ENCODE data around the gene ME1. TPM values are rescaled to one million over a fixed set of nuclear protein-coding genes. Genes with fewer than 3 reads are reported as not detected.

ME1 gene
- total and polyA plus RNA-seq, 7 donors = 4.2 to 18.5 (median 11.3) TPM

GRCh38 chr6:83474309-83474708, 43.5 kb upstream of the ME1 start:
- Histone ChIP-seq H3K4me3 (no peak overlapping the region), H3K9me3 (no peaks in the 10 kb centered on the region), H3K36me3 (no peaks in the 10 kb centered on the region), H3K4me1 (no peaks in the 10 kb centered on the region), H3K27me3 (no peaks in the 10 kb centered on the region), H3K27ac (no peak overlapping the region)
- TF ChIP-seq POLR2AphosphoS5 (IDR thresholded peaks at IDR 0.05) = no peak
- 14 to 55% methylated on average over 4 of the region's 4 CpGs for WGBS, 2 donors
- no peak for DNase-seq
- intact Hi-C loops (cut with DNase I) = no loop called here

GRCh38 chr6:83472767-83473166, 41.9 kb upstream of the ME1 start:
- no peaks in the 10 kb centered on the region for H3K4me1 ChIP-seq
- DNase-seq = no peak
- no peaks in the 10 kb centered on the region for H3K9me3 ChIP-seq
- H3K4me3 ChIP-seq = no peak overlapping the region
- 88 to 91% methylated on average over 2 of the region's 2 CpGs for WGBS, 2 donors
- no peaks in the 10 kb centered on the region for H3K36me3 ChIP-seq
- TF ChIP-seq POLR2A (IDR thresholded peaks at IDR 0.05) (no peak), CTCF (IDR thresholded peaks at IDR 0.05) (no peak)
- H3K27ac ChIP-seq = no peak overlapping the region
- H3K27me3 ChIP-seq = no peaks in the 10 kb centered on the region
- intact Hi-C loops (cut with DNase I) = no loop called here

- no peaks in the 10 kb centered on the region for H3K9me3 ChIP-seq
- no peak for DNase-seq
- no peaks in the 10 kb centered on the region for H3K4me1 ChIP-seq
- no peak overlapping the region for H3K27ac ChIP-seq
- no peak overlapping the region for H3K4me3 ChIP-seq
- no peaks in the 10 kb centered on the region for H3K36me3 ChIP-seq
- WGBS, 2 donors = 93 to 95% methylated on average over 3 of the region's 3 CpGs
- TF ChIP-seq CTCF (IDR thresholded peaks at IDR 0.05) (no peak), POLR2AphosphoS5 (IDR thresholded peaks at IDR 0.05) (no peak), EP300 (IDR thresholded peaks at IDR 0.05) (no peak), POLR2A (IDR thresholded peaks at IDR 0.05) (no peak)
- intact Hi-C loops (cut with DNase I) = no loop called here
- no peaks in the 10 kb centered on the region for H3K27me3 ChIP-seq
Measured at GRCh38 chr6:83470587-83470986, 39.7 kb upstream of the ME1 start.

- Histone ChIP-seq H3K36me3 (no peaks in the 10 kb centered on the region), H3K4me1 (no peaks in the 10 kb centered on the region), H3K27me3 (no peaks in the 10 kb centered on the region), H3K9me3 (no peaks in the 10 kb centered on the region), H3K4me3 (no peak overlapping the region), H3K27ac (no peak overlapping the region)
- WGBS, 2 donors = 71 to 83% methylated on average over 4 of the region's 4 CpGs
- intact Hi-C loops (cut with DNase I) = no loop called here
- no peak for TF ChIP-seq EP300 (IDR thresholded peaks at IDR 0.05)
- TF ChIP-seq CTCF (IDR thresholded peaks at IDR 0.05) = no peak
- TF ChIP-seq POLR2A (IDR thresholded peaks at IDR 0.05) = no peak
- no peak for TF ChIP-seq POLR2AphosphoS5 (IDR thresholded peaks at IDR 0.05)
- no peak for DNase-seq
Measured at GRCh38 chr6:83470001-83470400, 39.1 kb upstream of the ME1 start.

- H3K4me1 ChIP-seq = no peaks in the 10 kb centered on the region
- DNase-seq = peak; percentile 76
- intact Hi-C loops (cut with DNase I) = no loop called here
- WGBS, 2 donors = 64 to 85% methylated on average over 3 of the region's 3 CpGs
- no peak for TF ChIP-seq CTCF (IDR thresholded peaks at IDR 0.05)
- TF ChIP-seq POLR2AphosphoS5 (IDR thresholded peaks at IDR 0.05) = no peak
- TF ChIP-seq EP300 (IDR thresholded peaks at IDR 0.05) = no peak
- no peak for TF ChIP-seq POLR2A (IDR thresholded peaks at IDR 0.05)
- peak overlapping the region in 1 of 4 donors; percentile 16 for H3K27ac ChIP-seq
- no peak overlapping the region for H3K4me3 ChIP-seq
- no peaks in the 10 kb centered on the region for H3K36me3 ChIP-seq
- H3K27me3 ChIP-seq = no peaks in the 10 kb centered on the region
- no peaks in the 10 kb centered on the region for H3K9me3 ChIP-seq
Measured at GRCh38 chr6:83467620-83468036, 36.8 kb upstream of the ME1 start.

All from sigmoid colon (tissue), 7 donors.